ENCODE results near the gene NXN.
"Not testable (repeated sequence)": the region's sequence is repeated elsewhere in the genome, so short reads cannot be mapped to it uniquely, and the experiment has no call there.

- not testable (repeated sequence) for TF ChIP-seq CTCF (conservative IDR thresholded peaks at IDR 0.05; ENCODE audit: low read depth, low read length); EZH2 (IDR thresholded peaks at IDR 0.05; ENCODE audit: borderline replicate concordance, low read depth, low read length, poor library complexity, severe bottlenecking)
These were observed 188.7 kb downstream of the NXN start for GRCh38 chr17:790874-791247.

Measured in A673 (cell line).